ENCODE data around the gene KRTAP5-2. TPM values are rescaled to one million over a fixed set of nuclear protein-coding genes. Genes with fewer than 3 reads are reported as not detected.

KRTAP5-2 gene
- total and polyA plus RNA-seq, 2 of the 8 experiments (the other 6 are each of a cell fraction or from before 2014, with no cell fraction given) = not detected

GRCh38 chr11:1641096-1641495 is 43.0 kb upstream of the KRTAP5-2 start:
- H2BK12ac ChIP-seq (ENCODE audit: low read depth, low read length) = no peak overlapping the region
- H3K4me1 ChIP-seq (replicated peaks in 1 of 4; ENCODE audit: control insufficient read depth in 3 of 4, insufficient read depth in 4 of 4, low read length in 3 of 4) = no peaks in the 10 kb centered on the region; a peak in 1 of 7 replicates
- H4K5ac ChIP-seq (ENCODE audit: insufficient read length, low read depth, low read length) = no peak overlapping the region
- no peak overlapping the region for H2BK120ac ChIP-seq (replicated peaks; ENCODE audit: low read depth, low read length)
- no peak overlapping the region for H3K4me3 ChIP-seq (ENCODE audit: extremely low read depth in 1 of 4, insufficient read depth in 2 of 4, low read depth in 3 of 4, low read length in 4 of 4)
- H4K20me1 ChIP-seq (replicated peaks in 1 of 2; ENCODE audit: control insufficient read depth in 1 of 2, insufficient read depth in 2 of 2, low read length in 2 of 2) = no peaks in the 10 kb centered on the region
- no peak overlapping the region; the same call in 1 of the 2 replicates for H2AK5ac ChIP-seq (ENCODE audit: low read depth, low read length)
- H3K9me3 ChIP-seq (ENCODE audit: insufficient read depth in 2 of 2, low read depth in 1 of 2, low read length in 1 of 2) = no peaks in the 10 kb centered on the region
- H3K36me3 ChIP-seq (ENCODE audit: control insufficient read depth in 2 of 4, insufficient read depth in 4 of 4, low read length in 3 of 4) = no peaks in the 10 kb centered on the region
- no peak overlapping the region for H3K4me2 ChIP-seq (ENCODE audit: insufficient read depth in 1 of 2, low read depth in 2 of 2, low read length in 2 of 2)
- no peak overlapping the region for H3K18ac ChIP-seq (ENCODE audit: extremely low read depth, low read length)
- no peak overlapping the region for H2BK20ac ChIP-seq (ENCODE audit: low read length)
- H3K23ac ChIP-seq (ENCODE audit: insufficient read length) = no peak overlapping the region
- no peak overlapping the region for H3K4ac ChIP-seq (replicated peaks; ENCODE audit: insufficient read length, low read depth, low read length)
- H3K79me1 ChIP-seq (ENCODE audit: low read depth, low read length) = no peaks in the 10 kb centered on the region
- H3K79me2 ChIP-seq (ENCODE audit: control insufficient read depth in 1 of 2, insufficient read depth in 2 of 2, low read length in 2 of 2) = no peaks in the 10 kb centered on the region
- no peak overlapping the region for H4K8ac ChIP-seq (ENCODE audit: extremely low read depth, insufficient read depth, low read length)
- WGBS, 2 experiments (ENCODE audit: extremely low coverage in 1 of 2, insufficient coverage in 1 of 2, insufficient read length in 1 of 2, insufficient replicate concordance in 2 of 2, low coverage in 1 of 2, low lambda C conversion rate in 2 of 2, missing lambda C conversion rate in 1 of 2) = 89% methylated on average over 15 of the region's 15 CpGs; no CpG with 5 or more reads in 1 of the 2 experiments
- H3K27me3 ChIP-seq (replicated peaks in 1 of 4; ENCODE audit: control insufficient read depth in 3 of 4, extremely low read depth in 1 of 4, insufficient read depth in 3 of 4, low read length in 3 of 4) = peaks cover 0 to 2% (median 0%) of the 10 kb centered on the region in 4 experiments; a peak in 1 of 7 replicates
- no peak overlapping the region for H3K14ac ChIP-seq (ENCODE audit: insufficient read length)
- H3K27ac ChIP-seq (ENCODE audit: low read depth, low read length) = no peak overlapping the region
- POLR2A ChIA-PET (ENCODE audit: partially characterized antibody) = no interaction called here
- FAIRE-seq = no peak
- TF ChIP-seq SIN3A (conservative IDR thresholded peaks at IDR 0.05 in 1 of 2, IDR thresholded peaks at IDR 0.05 in 1 of 2; ENCODE audit: low read depth in 1 of 2, low read length in 2 of 2) (no peak), CREB1 (IDR thresholded peaks at IDR 0.05) (no peak), CTCF (IDR thresholded peaks at IDR 0.05; ENCODE audit: control extremely low read depth in 1 of 3, insufficient read depth in 1 of 3, low read depth in 1 of 3, low read length in 3 of 3) (no peak), EP300 (IDR thresholded peaks at IDR 0.05; ENCODE audit: borderline replicate concordance in 1 of 2, low read depth in 2 of 2, low read length in 2 of 2) (no peak), NANOG (IDR thresholded peaks at IDR 0.05; ENCODE audit: insufficient read depth, low read depth, low read length, poor library complexity, severe bottlenecking) (no peak)
- H2AFZ ChIP-seq (ENCODE audit: low read length) = no peak overlapping the region
- no peak overlapping the region for H4K91ac ChIP-seq (replicated peaks; ENCODE audit: insufficient read length, low read length)
- no peaks in the 10 kb centered on the region; the same call in 1 of the 2 replicates for H3K23me2 ChIP-seq (ENCODE audit: low read depth, low read length)
- DNase-seq (ENCODE audit: low read depth in 1 of 2, low spot score in 2 of 2) = no peak
- no peak overlapping the region for H3K9ac ChIP-seq (replicated peaks in 1 of 4; ENCODE audit: extremely low read depth in 1 of 4, low read depth in 3 of 4, low read length in 3 of 4)
- CTCF ChIA-PET (ENCODE audit: partially characterized antibody) = interaction anchor here (0.6 to 4.9 kb wide), 27 partner anchors 10 to 621 kb away, joined by 3 to 47 read pairs (median 4); partner anchors contain the start of genes KRTAP5-3 and KRTAP5-5
- H2BK5ac ChIP-seq (ENCODE audit: low read depth, low read length) = no peak overlapping the region
- no peak overlapping the region for H2BK15ac ChIP-seq (ENCODE audit: low read length)
- no peak overlapping the region for H3K56ac ChIP-seq (replicated peaks; ENCODE audit: insufficient read length, low read depth, low read length)

All from H1 (cell line).